Activated naive CD4-positive, alpha-beta T cell treated with anti-CD3 and anti-CD28 coated beads, Interleukin-2, amount 50 U/mL, for 16 hours (primary cell): ENCODE data around the gene RPL15.
"Not testable (repeated sequence)": the region's sequence is repeated elsewhere in the genome, so short reads cannot be mapped to it uniquely, and the experiment has no call there.

Experiments
- DNase-seq: peaks from one replicate; pipeline ENCODE4 v3.0.0-alpha.2; 2020

RPL15 gene

GRCh38 chr3:23894254-23895061, 22.5 kb upstream of the RPL15 start:
- DNase-seq = no peak

GRCh38 chr3:23895181-23895580, 21.8 kb upstream of the RPL15 start:
- no peak for DNase-seq

GRCh38 chr3:23900744-23901143, 16.2 kb upstream of the RPL15 start:
- no peak for DNase-seq

GRCh38 chr3:23904545-23904944, 12.4 kb upstream of the RPL15 start:
- no peak for DNase-seq

GRCh38 chr3:23909341-23909740, 7.6 kb upstream of the RPL15 start:
- DNase-seq = no peak

GRCh38 chr3:23911397-23911796, 5.5 kb upstream of the RPL15 start:
- no peak for DNase-seq

GRCh38 chr3:23912335-23912734, 4.6 kb upstream of the RPL15 start:
- not testable (repeated sequence) for DNase-seq

GRCh38 chr3:23913182-23913581, 3.8 kb upstream of the RPL15 start:
- DNase-seq = no peak

GRCh38 chr3:23913873-23914743, 2.8 kb upstream of the RPL15 start:
- DNase-seq = no peak

GRCh38 chr3:23915537-23916108, 1.3 kb upstream of the RPL15 start:
- no peak for DNase-seq

- no peak for DNase-seq
These were observed 613 bp upstream of the RPL15 start for GRCh38 chr3:23916152-23916885.

GRCh38 chr3:23917679-23918303, 859 bp downstream of the RPL15 start:
- DNase-seq = not testable (repeated sequence)

- DNase-seq = not testable (repeated sequence)
These were observed 1.4 kb downstream of the RPL15 start for GRCh38 chr3:23918331-23918730.

GRCh38 chr3:23919628-23920027, 2.7 kb downstream of the RPL15 start:
- DNase-seq = no peak

- no peak for DNase-seq
These were observed 3.3 kb downstream of the RPL15 start for GRCh38 chr3:23920151-23920655.

GRCh38 chr3:23921052-23921511, 4.2 kb downstream of the RPL15 start:
- no peak for DNase-seq

- no peak for DNase-seq
These were observed 6.9 kb downstream of the RPL15 start for GRCh38 chr3:23923786-23924185.

- no peak for DNase-seq
These were observed 9.3 kb downstream of the RPL15 start for GRCh38 chr3:23926246-23926645.

GRCh38 chr3:23926736-23927135, 9.8 kb downstream of the RPL15 start:
- DNase-seq = no peak

- DNase-seq = no peak
These were observed 11.6 kb downstream of the RPL15 start for GRCh38 chr3:23928524-23928923.

- no peak for DNase-seq
These were observed 14.7 kb downstream of the RPL15 start for GRCh38 chr3:23931597-23931996.

GRCh38 chr3:23932571-23932970, 15.6 kb downstream of the RPL15 start:
- DNase-seq = no peak
